Colon (tissue), 2 donors: ENCODE data around the gene GRB7.
A peak's percentile ranks its signal among the peaks of the same experiment; 100 is the strongest.

ENCODE experiments used
- FAIRE-seq: peaks from 2 replicates; lab custom pipeline; 2012; peaks lifted over from hg19 to GRCh38; lab: Jason Lieb, UNC
- donor health status: control.
- donor health status: control.

GRB7 gene

DNA sequence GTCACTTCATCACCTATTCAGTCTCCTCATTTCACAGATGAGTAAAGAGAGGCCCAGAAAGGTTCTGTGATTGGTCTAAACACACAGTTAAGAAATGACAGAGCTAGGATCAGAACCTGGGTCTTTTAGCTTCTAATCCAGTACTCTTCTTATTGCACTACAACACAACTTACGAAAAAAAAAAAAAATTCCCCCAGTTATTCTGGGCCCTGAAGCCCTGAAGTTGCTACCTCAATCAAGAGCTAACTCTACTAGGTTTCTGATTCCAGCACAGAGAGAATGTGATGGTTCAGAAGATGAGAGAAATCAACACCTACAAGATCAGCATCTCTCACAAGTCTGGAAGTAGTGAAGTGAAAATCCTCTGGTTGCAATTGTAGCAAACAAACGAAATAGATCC, 37.3 kb downstream of the GRB7 start:
- FAIRE-seq = no peak

DNA sequence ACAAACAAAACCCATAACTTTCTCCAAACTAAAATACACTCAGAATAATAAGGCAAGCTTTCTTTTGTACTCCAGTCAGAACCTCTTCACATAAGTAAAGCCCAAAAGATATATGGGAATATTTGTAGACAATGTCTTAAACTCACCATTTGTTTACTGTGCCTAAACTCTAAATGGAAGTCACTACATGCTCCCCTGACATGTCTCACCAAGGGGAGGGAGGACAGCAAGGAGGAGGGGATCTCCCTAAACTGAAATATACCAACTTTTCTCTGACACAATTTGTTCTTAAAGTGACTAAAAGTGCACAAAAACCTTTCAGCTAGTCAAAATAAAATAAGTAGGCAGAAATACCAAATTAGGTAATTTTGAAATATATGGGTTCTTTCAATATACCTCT, 38.5 kb downstream of the GRB7 start:
- FAIRE-seq = no peak

DNA sequence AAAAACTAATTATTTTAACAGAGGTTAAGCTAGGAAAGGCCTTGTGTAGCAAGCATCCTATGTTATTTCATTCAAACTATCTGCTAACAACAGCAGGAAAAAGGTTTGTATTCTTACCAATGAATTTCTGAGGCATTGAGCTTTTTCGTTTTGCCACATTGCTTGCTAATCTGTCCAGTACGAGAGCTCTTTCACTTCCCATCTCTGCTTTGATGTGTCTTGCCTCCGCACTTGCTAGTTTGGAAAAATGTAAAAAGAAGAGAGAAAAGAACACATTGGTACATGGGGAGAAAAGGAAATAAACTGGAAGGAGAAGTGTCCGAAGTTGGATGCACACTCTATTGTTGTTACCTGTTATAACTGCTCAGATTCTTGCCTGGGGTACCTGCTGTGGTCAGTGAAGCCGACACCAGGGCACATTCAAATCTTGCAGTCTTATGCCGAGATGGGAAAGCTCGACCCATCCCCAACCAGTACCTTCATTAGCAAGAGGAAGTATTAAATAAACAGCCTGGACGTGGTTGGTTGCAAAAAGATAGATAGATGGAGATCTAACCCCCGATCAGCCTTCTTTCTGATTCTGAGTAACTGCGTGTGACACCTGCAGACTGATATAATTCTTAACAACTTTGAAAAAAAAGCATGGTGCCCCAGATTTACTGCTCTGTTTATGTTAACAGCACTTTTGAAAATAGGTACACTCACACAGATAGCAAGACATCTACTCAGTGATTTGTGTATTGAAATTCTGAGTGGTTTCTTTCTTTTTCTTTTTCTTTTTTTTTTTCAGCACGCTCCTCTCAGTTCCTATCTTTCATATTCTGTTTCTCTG, 40.0 kb downstream of the GRB7 start:
- no peak for FAIRE-seq

DNA sequence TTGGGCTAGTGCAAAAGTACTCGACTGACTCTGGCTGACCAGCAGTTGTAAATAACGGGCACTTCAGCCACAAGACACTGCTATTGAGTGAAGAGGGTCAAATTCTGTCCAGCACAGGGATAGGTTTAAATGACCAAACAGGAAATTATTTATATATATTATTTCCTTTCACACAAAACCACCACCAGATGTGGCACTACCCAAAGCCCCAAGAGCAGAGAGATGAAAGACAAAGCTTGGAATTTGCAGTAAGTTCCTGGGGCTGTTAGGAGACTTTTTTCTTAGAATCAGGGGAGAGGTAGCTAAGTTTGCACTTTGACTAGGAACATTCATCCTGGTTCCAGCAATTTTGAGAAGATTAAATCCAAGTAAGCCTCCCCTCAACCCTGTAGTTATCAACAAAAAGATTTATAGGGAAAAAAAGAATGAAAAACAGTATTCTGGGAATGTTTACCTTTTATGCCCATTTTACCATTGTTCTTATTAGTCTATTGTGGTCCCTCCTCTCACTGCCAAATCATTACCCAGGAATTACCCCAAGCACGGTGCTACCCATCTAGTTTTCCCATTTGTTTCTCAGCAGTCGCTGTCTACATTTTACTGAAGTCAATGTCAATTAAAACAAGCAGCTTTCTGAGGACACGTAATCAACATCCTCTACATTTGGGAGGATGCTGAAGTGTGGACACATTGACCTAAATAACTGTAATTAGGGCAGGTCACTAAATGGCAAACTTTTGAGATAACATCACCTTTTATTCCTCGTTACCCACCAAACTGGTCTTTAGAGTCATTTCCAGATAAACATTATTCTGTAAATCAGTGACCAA, 43.5 kb downstream of the GRB7 start:
- no peak for FAIRE-seq

DNA sequence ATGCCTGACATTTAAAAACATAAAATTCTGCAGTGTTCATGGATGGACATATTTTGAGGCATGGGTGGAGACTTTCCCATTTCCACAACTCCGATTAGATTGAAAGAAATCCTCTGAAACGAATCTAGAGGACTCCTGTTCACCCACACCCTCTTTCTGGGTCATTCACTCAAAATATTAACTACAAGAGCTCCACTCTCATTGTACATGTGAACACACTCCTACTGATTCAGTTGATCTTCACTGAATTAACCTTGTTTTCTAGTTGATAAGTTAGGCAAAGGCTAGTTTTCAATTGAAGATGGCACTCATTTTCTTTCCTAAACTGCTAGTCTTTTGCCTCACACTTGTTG, 44.1 kb downstream of the GRB7 start:
- FAIRE-seq = no peak

DNA sequence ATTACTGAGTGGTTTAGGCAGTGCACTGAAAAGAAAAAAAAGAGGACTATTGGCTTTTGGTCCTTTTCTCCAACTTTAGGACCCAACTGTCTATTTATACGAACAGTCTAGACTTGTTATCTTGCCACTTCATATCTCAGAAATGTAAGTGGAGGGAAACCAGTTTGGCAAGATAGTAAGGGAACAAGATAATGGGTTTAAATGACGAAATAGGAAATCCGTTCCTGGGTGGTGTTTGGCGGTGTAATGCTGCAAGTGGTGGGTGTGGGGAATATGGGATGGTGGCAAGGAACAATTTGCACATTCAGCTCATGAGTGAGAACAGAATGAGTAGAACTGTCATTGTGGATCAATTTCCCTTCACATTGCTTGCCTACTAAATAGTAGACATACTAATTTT, 44.7 kb downstream of the GRB7 start:
- no peak for FAIRE-seq

DNA sequence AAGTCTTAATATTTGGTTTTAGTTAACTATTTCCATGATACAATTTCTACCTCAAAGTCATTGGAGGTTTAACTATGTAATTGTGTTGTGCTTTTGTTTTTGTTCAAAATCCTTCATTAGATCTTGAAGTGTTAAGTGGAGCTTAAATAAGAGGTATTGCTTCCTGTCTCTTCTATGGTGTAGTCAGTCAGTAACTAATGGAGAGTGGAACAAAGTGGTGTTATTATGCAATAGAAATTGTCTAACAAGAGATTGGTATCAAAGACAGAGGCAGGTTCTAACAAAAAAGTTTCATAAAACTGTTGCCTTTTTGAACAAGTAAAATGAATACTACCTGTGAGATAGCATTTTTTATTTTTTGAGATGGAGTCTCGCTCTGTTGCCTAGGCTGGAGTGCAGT, 45.2 kb downstream of the GRB7 start:
- peak; percentile 31 for FAIRE-seq

DNA sequence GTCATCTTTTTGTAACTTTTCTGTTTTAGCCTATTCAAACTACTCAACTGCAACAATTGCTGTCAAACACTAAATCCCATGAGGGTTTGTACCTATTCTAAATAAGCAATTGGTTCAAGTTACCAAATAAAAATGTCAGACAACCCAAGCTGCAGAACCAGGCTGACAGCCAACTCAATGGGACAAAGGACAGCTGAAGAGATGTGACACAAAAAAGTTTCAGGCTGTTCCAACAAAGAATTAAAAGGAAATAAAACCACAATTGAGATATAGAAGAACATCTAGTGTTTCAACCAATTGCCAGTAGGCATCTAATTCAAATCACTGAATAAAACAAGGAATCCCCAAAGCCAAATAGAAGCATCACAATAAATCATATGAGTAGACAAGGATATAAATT, 49.3 kb downstream of the GRB7 start:
- no peak for FAIRE-seq

DNA sequence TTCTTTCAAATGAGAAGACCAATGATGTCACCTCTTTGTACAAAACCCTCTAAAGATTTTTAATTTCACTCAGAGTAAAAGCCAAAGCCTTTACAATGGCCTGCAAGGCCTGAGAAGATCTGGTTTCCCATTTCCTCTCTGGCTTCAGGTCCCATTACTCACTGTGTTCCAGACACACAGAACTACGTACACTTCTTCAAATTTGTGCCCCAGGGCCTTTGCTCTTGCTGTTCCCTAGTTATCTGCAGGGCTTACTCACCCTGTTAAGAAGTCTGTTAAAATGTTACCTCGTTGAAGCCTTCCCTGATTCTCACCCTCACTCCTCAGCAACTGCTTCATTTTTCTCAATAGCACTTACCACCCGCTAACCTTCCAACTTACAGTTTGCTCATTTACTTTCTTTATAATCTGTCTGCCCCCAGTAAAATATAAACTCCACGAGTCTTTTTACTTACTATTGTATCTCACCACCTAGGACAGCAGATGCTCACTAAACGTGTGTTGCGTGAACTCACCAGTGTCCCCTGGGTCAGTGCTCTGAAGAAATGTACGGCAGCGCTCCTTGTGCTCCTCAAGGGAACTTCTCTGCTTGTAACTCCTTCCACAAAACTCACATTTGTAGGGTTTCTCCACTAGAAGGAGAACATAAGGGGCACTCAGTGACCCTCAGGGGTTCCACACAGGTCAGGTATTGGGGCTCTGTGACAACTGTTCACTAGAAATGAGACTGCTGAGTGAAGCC, 50.2 kb downstream of the GRB7 start:
- no peak for FAIRE-seq

DNA sequence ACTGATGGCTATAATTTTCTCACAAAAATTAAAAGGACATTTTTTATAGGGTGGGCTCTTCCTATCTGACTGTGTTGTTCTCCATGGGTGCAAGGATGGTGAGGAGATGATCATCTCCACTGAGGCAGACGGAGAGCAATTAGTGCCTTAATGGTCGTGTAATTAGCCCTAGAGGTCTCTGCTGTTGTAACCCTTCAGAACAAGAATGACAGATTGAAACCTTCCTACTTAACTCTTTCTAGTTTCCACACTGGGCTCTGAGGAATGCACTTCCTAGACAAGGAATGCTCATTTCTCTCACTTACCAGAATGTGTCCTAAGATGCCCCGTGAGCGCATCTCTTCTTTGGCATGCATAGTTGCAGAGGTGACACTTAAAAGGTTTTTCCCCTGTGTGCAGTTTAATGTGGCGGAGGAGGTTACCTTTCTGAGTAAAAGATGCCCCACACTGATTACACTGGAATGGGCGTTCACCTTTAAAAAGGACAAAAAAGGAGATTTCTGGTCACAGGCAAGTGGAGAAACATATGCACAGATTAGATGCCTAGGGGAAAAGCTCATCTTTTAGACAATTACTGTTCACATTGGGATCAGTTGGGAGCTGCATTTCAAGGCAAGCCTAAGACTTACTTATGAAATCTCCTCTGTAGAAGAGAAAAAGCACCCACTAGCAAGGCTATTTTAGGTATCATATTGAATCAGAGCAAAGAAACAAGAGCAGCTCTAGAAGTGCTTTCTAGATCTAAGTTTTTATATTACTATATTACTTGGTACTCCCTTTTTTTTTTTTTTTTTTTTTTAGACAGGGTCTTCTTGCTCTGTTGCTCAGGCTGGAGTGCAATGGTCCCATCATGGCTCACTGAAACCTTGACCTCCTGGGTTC, 53.6 kb downstream of the GRB7 start:
- FAIRE-seq = no peak

DNA sequence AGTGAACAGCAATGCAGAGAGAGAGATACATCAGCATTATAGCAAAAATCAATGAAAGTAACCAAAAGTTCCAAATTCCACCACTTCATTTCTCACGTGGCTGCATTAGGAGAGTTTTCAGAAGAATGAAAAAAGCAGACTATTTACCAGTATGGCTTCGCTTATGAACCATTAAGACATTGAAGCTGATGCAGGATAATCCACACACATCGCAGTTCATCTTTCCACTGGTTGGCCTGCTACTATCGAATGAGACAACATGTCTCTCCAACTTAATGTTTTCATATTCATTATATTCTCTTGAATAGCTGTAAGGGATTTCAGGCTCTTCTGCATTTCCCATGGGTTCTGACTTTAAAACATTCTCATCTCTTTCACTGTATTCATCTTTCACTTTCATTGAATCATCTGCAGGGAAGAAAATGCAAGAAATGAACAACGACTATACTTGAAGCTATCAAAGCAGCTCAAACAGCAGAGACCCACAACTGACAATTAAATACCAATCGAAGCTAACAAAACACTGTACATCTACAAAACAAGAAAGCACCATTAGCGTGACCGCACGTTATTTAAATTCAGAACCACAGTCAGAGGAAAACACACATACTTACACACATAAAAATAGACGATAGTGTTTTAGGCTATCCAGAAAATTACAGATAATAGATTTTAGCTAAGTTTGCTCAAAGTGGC, 54.9 kb downstream of the GRB7 start:
- FAIRE-seq = no peak

DNA sequence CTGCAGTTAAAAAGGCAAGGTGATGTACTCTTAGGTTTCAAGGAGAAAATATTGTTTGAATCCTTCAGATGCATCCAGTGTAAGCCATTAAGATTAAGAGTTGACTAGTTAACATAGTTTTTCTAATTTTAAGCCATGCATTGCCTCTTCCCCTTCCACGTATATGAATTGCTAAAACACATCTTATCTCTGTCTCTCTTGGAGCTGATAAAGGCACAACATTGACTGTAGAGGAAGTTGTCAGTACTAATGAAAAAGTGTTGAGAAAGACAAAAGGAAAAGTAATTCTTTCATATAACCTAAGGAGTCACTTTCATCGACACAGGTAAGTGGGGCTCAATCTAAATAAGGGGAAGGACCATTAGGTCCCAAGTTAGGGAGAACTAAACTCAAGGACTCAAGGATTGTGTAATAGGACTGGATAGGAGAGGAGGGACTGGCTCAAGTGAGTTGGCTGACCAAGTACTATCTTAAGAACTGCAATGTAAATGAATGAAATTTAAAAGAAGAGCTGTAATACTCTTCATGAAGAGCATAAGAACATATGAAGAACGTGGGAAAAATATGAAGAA, 55.6 kb downstream of the GRB7 start:
- FAIRE-seq = no peak

DNA sequence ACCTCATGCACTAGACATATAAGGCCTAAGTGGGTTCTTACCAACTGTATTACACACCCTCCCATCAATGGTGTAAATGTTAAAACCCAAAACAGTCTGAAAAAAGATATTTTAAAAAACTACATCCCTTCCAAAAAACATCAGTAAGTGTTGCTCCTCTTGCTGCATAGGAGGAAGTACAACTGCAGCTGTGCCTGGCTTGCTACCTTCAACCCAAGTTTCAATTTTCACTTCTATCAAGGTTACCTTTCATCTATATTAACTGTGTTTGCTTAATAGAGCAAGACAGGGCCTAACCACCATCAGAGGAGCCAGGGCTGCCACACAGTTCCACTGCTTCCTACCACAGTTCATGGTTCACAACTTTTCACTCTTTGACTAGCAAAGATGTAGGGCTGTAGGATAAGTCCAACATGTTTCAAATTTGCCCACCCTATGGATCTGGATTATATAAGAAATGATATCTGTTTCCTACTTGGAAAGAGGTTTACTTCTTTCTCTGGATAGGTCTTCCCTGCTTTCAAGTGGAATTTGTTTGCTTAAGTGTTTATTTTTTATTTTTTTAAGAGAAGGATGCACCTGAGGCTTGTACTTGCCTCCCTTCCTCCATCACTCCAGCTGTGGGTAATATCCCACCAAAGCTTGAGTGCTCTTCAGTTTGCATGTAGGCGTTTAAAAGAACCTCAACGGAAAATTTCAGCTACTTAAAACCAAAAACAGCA, 56.7 kb downstream of the GRB7 start:
- no peak for FAIRE-seq
